MCF 10A (cell line): Measurements from ENCODE around the gene ANO4. TPM values are rescaled to one million over a fixed set of nuclear protein-coding genes. Genes with fewer than 3 reads are reported as not detected.

Experiments
- BruUV-seq: library from RNA; stranded (reverse); fragments of 400-500 nt; replicated peaks from 2 replicates; lab custom pipeline; 2021; lab: Mats Ljungman, UMichigan
- CTCF ChIA-PET: fragments of 300-600 bp; sonication (Branson Sonifier 250); formaldehyde crosslinking; extraction: SDS; loops from one replicate; lab custom pipeline; 2021; ENCODE audit warnings: antibody characterized with exemption, inconsistent platforms; lab: Yijun Ruan, JAX
- POLR2A ChIA-PET: fragments of 300-600, 350-650 bp; sonication (Branson Sonifier 250); formaldehyde crosslinking; extraction: SDS; loops from one replicate; lab custom pipeline; 2020; ENCODE audit warnings: antibody characterized with exemption, inconsistent platforms; lab: Yijun Ruan, JAX
- DNase-seq: peaks from one replicate; pipeline ENCODE4 v3.0.0-alpha.2; 2018; ENCODE audit not compliant: unreplicated experiment
- H3K27ac Mint-ChIP-seq: one replicate; pipeline ENCODE4 v1.8.0; 2022; ENCODE audit warnings: mild to moderate bottlenecking, low read depth, mixed read lengths; ENCODE audit not compliant: unreplicated experiment
- H3K27me3 Mint-ChIP-seq: one replicate; pipeline ENCODE4 v1.8.0; 2022; ENCODE audit warnings: mixed read lengths; ENCODE audit not compliant: insufficient read depth, unreplicated experiment
- H3K36me3 Mint-ChIP-seq: one replicate; pipeline ENCODE4 v1.8.0; 2022; ENCODE audit warnings: mild to moderate bottlenecking, moderate library complexity, mixed read lengths; ENCODE audit not compliant: insufficient read depth, unreplicated experiment
- H3K4me1 Mint-ChIP-seq: one replicate; pipeline ENCODE4 v1.8.0; 2022; ENCODE audit warnings: mixed read lengths; ENCODE audit not compliant: insufficient read depth, unreplicated experiment
- H3K4me3 Mint-ChIP-seq: one replicate; pipeline ENCODE4 v1.8.0; 2022; ENCODE audit warnings: mild to moderate bottlenecking, moderate library complexity, mixed read lengths; ENCODE audit not compliant: unreplicated experiment
- H3K9me3 Mint-ChIP-seq: one replicate; pipeline ENCODE4 v1.8.0; 2022; ENCODE audit warnings: mixed read lengths; ENCODE audit not compliant: unreplicated experiment
- CTCF ChIP-seq: fragments of 200-600 bp; IDR thresholded peaks from one replicate; pipeline ENCODE4 v1.8.0; 2022; ENCODE audit warnings: antibody characterized with exemption, mild to moderate bottlenecking; ENCODE audit not compliant: unreplicated experiment
- intact Hi-C: fragments of 100-400 bp; cut with micrococcal nuclease; formaldehyde crosslinking; loops from 2 replicates; pipeline ENCODE4 v1.14.1; 2022
- total RNA-seq: library from RNA; stranded (reverse); gene quantifications from 2 replicates; pipeline ENCODE4 v1.2.3, GENCODE V29; 2022

Gene ANO4
- total RNA-seq, 1 experiment from 2014 or later = 0.91 TPM

- Mint-ChIP-seq H3K4me1 (no peaks in the 10 kb centered on the region), H3K9me3 (peaks cover 12% of the 10 kb centered on the region), H3K27me3 (no peaks in the 10 kb centered on the region), H3K36me3 (no peaks in the 10 kb centered on the region), H3K4me3 (no peak overlapping the region), H3K27ac (no peak overlapping the region)
- no peak for DNase-seq
- intact Hi-C loops = no loop called here
- TF ChIP-seq CTCF = no peak
- no TSS peak for BruUV-seq
- CTCF ChIA-PET = interaction anchor here (0.7 kb wide), 1 partner anchor 116 kb away, joined by 3 read pairs; no protein-coding TSS in a partner anchor
- POLR2A ChIA-PET = interaction anchor here (0.6 kb wide), 1 partner anchor 572 kb away, joined by 3 read pairs; no protein-coding TSS in a partner anchor
These were observed 186.3 kb downstream of the ANO4 start for GRCh38 chr12:100980856-100981255.

- intact Hi-C loops = no loop called here
- ChIA-PET CTCF (no interaction called here), POLR2A (no interaction called here)
- no peaks in the 10 kb centered on the region for H3K27me3 Mint-ChIP-seq
- no peaks in the 10 kb centered on the region for H3K4me1 Mint-ChIP-seq
- H3K4me3 Mint-ChIP-seq = no peak overlapping the region
- no peak overlapping the region for H3K27ac Mint-ChIP-seq
- peaks cover 12% of the 10 kb centered on the region for H3K9me3 Mint-ChIP-seq
- no peak for TF ChIP-seq CTCF
- no peaks in the 10 kb centered on the region for H3K36me3 Mint-ChIP-seq
- no peak for DNase-seq
- BruUV-seq = no TSS peak
These were observed 188.1 kb downstream of the ANO4 start for GRCh38 chr12:100982511-100983183.

GRCh38 chr12:100984796-100985195 is 190.2 kb downstream of the ANO4 start:
- POLR2A ChIA-PET = no interaction called here
- H3K9me3 Mint-ChIP-seq = no peaks in the 10 kb centered on the region
- no peak overlapping the region for H3K27ac Mint-ChIP-seq
- no peaks in the 10 kb centered on the region for H3K27me3 Mint-ChIP-seq
- no peak overlapping the region for H3K4me3 Mint-ChIP-seq
- no TSS peak for BruUV-seq
- CTCF ChIA-PET = interaction anchor here (0.6 kb wide), 1 partner anchor 96 kb away, joined by 3 read pairs; no protein-coding TSS in a partner anchor
- no peak for DNase-seq
- peaks cover 6% of the 10 kb centered on the region for H3K4me1 Mint-ChIP-seq
- intact Hi-C loops = loop anchor here (5.0 kb wide), 1 partner anchor 157 kb away; no protein-coding TSS in a partner anchor
- H3K36me3 Mint-ChIP-seq = no peaks in the 10 kb centered on the region
- no peak for TF ChIP-seq CTCF

- no TSS peak for BruUV-seq
- Mint-ChIP-seq H3K4me3 (no peak overlapping the region), H3K9me3 (no peaks in the 10 kb centered on the region), H3K27ac (no peak overlapping the region), H3K36me3 (no peaks in the 10 kb centered on the region), H3K4me1 (peaks cover 6% of the 10 kb centered on the region), H3K27me3 (no peaks in the 10 kb centered on the region)
- TF ChIP-seq CTCF = no peak
- no peak for DNase-seq
- ChIA-PET CTCF (interaction anchor here (0.6 to 0.9 kb wide), 2 partner anchors 34 to 1708 kb away, joined by 3 read pairs; no protein-coding TSS in a partner anchor), POLR2A (no interaction called here)
- intact Hi-C loops = loop anchor here (5.0 kb wide), 1 partner anchor 160 kb away; no protein-coding TSS in a partner anchor
These were observed 192.3 kb downstream of the ANO4 start for GRCh38 chr12:100986595-100987547.
